Esophagus squamous epithelium (tissue), 4 donors: ENCODE data around the gene POR.

Experiments used
- CTCF ChIP-seq, 6 experiments: fragments of 450-650 bp in 4 of 6; fragments of 200-600 bp in 2 of 6; sonication (generic) in 2 of 6; IDR thresholded peaks; one replicate each; pipeline ENCODE4 v1.5.1; 2016 to 2019; ENCODE audit warnings: antibody characterized with exemption in 6 of 6, mild to moderate bottlenecking in 4 of 6, moderate library complexity in 4 of 6
- POLR2A ChIP-seq, 4 donors: fragments of 450-650 bp; IDR thresholded peaks; one replicate each; pipeline ENCODE4 v1.6.1; 2017; ENCODE audit warnings: antibody characterized with exemption in 4 of 4, mild to moderate bottlenecking in 4 of 4, moderate library complexity in 3 of 4

GRCh38 chr7:75957021-75957736 lies 42.2 kb downstream of the POR start:
- TF ChIP-seq POLR2A (IDR thresholded peaks at IDR 0.05) = no peak
- no peak for TF ChIP-seq CTCF (IDR thresholded peaks at IDR 0.05)
